MM.1S (cell line): ENCODE measurements around the gene FBXW9.

Experiments used
- DNase-seq: peaks from one replicate; pipeline ENCODE4 v3.0.0-alpha.2; 2015
- H2AFZ ChIP-seq: fragments of 300-600 bp; sonication (generic); 2 replicates; pipeline ENCODE4 v1.6.0; 2016; ENCODE audit warnings: antibody characterized with exemption, low read length
- H3F3A ChIP-seq: fragments of 300-600 bp; sonication (generic); 2 replicates; pipeline ENCODE4 v1.6.1; 2016; ENCODE audit warnings: mild to moderate bottlenecking, antibody characterized with exemption, low read length, moderate library complexity, mixed read lengths; ENCODE audit not compliant: insufficient read depth
- H3K27ac ChIP-seq: fragments of 300-600 bp; sonication (generic); 2 replicates; pipeline ENCODE4 v1.5.1; 2016; ENCODE audit warnings: mild to moderate bottlenecking, low read length
- H3K27me3 ChIP-seq: fragments of 300-600 bp; sonication (generic); replicated peaks from 2 replicates; pipeline ENCODE4 v1.6.0; 2016; ENCODE audit warnings: low read length; ENCODE audit not compliant: insufficient read depth
- H3K36me3 ChIP-seq: fragments of 300-600 bp; sonication (generic); replicated peaks from 2 replicates; pipeline ENCODE4 v1.6.1; 2016; ENCODE audit warnings: mild to moderate bottlenecking, low read length, mixed read lengths; ENCODE audit not compliant: insufficient read depth
- H3K4me1 ChIP-seq: fragments of 300-600 bp; sonication (generic); 2 replicates; pipeline ENCODE4 v1.6.1; 2016; ENCODE audit warnings: low read length, mixed read lengths
- H3K4me2 ChIP-seq: fragments of 300-600 bp; sonication (generic); 2 replicates; pipeline ENCODE4 v1.6.0; 2016; ENCODE audit warnings: low read depth, low read length
- H3K4me3 ChIP-seq: fragments of 300-600 bp; sonication (generic); 2 replicates; pipeline ENCODE4 v1.5.1; 2016; ENCODE audit warnings: low read length, mixed read lengths
- H3K79me2 ChIP-seq: fragments of 300-600 bp; sonication (generic); 2 replicates; pipeline ENCODE4 v1.6.1; 2016; ENCODE audit warnings: mixed run types, low read length, mixed read lengths
- H3K9ac ChIP-seq: fragments of 300-600 bp; sonication (generic); 2 replicates; pipeline ENCODE4 v1.6.1; 2016; ENCODE audit warnings: low read length, mixed read lengths
- H3K9me2 ChIP-seq: fragments of 300-600 bp; sonication (generic); replicated peaks from 2 replicates; pipeline ENCODE4 v1.6.1; 2016; ENCODE audit warnings: mild to moderate bottlenecking, low read length, mixed read lengths; ENCODE audit not compliant: insufficient read depth
- H3K9me3 ChIP-seq: fragments of 300-600 bp; sonication (generic); replicated peaks from 2 replicates; pipeline ENCODE4 v1.6.1; 2016; ENCODE audit warnings: mild to moderate bottlenecking, low read length, mixed read lengths; ENCODE audit not compliant: insufficient read depth
- H4K20me1 ChIP-seq: fragments of 300-600 bp; sonication (generic); 2 replicates; pipeline ENCODE4 v1.6.1; 2016; ENCODE audit warnings: mild to moderate bottlenecking, low read length, moderate library complexity, mixed read lengths; ENCODE audit not compliant: insufficient read depth
- CTCF ChIP-seq: fragments of 300-600 bp; sonication (generic); IDR thresholded peaks from 2 replicates; pipeline ENCODE4 v1.5.1; 2016; ENCODE audit warnings: antibody characterized with exemption, low read length, mixed read lengths
- EZH2 ChIP-seq: fragments of 300-600 bp; sonication (generic); optimal IDR thresholded peaks from 2 replicates; pipeline ENCODE3; 2017; ENCODE audit warnings: low read depth, mild to moderate bottlenecking, antibody characterized with exemption, low read length, mixed read lengths
- EZH2phosphoT487 ChIP-seq: fragments of 300-600 bp; sonication (generic); IDR thresholded peaks from 2 replicates; pipeline ENCODE4 v1.6.1; 2018; ENCODE audit warnings: antibody characterized with exemption, low read length

FBXW9 gene

DNA sequence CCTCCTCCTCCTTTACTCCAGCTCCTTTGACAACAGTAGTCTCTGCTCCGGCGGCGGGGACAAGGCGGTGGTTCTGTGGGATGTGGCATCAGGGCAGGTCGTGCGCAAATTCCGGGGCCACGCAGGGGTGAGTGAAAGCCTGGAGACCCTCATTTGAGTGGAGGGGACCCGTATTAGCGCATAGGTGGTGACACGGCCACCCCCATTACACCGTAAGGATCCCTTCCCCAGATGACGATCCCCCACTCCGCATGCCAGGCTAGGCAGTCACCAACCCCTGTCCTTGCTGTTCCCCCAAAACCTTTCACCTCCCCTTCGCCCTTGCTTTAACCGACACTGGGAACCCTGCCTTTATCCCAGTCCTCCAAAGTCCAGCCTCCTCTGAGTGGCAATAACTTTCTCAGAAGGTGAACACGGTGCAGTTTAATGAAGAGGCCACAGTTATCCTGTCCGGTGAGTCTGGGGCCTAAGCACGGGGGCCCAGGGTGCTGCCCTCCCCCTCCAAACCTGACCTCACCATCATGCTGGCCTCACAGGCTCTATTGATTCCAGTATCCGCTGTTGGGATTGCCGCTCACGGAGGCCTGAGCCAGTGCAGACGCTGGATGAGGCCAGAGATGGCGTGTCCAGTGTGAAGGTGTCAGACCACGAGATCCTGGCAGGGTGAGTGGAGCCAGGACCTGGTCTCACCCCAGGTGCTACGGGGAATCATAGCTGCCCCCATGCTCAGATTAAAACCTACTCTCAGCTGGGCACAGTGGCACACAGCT lies 26.1 kb downstream of the FBXW9 start:
- H3K27ac ChIP-seq = peak overlapping the region; percentile 87; the same call in 1 of the 2 replicates
- H3K9ac ChIP-seq = peak overlapping the region; percentile 96
- H3K79me2 ChIP-seq = peaks cover 61% of the 10 kb centered on the region

GRCh38 chr19:12669270-12670158 lies 26.9 kb downstream of the FBXW9 start:
- Histone ChIP-seq H3K36me3 (no peaks in the 10 kb centered on the region), H3K79me2 (peaks cover 60% of the 10 kb centered on the region), H3K4me3 (peak overlapping the region; percentile 97), H3K27me3 (no peaks in the 10 kb centered on the region), H2AFZ (peak overlapping the region; percentile 94), H3K9ac (peak overlapping the region; percentile 96), H3K4me1 (peaks cover 22% of the 10 kb centered on the region), H3K9me2 (no peaks in the 10 kb centered on the region), H3K27ac (peak overlapping the region; percentile 87), H3F3A (no peaks in the 10 kb centered on the region), H4K20me1 (no peaks in the 10 kb centered on the region), H3K4me2 (peak overlapping the region; percentile 83), H3K9me3 (no peaks in the 10 kb centered on the region)
- TF ChIP-seq EZH2phosphoT487 (no peak), EZH2 (no peak), CTCF (no peak)
- peak; percentile 84 for DNase-seq

More for the DNA sequence above, 26.1 kb downstream of the FBXW9 start:
- peaks cover 22% of the 10 kb centered on the region for H3K4me1 ChIP-seq
- H3K9me3 ChIP-seq = no peaks in the 10 kb centered on the region
- H3K4me2 ChIP-seq = peak overlapping the region; percentile 83
- H3K27me3 ChIP-seq = no peaks in the 10 kb centered on the region
- H3K36me3 ChIP-seq = no peaks in the 10 kb centered on the region
- no peaks in the 10 kb centered on the region for H3K9me2 ChIP-seq
- TF ChIP-seq EZH2 (no peak), EZH2phosphoT487 (no peak), CTCF (no peak)
- H2AFZ ChIP-seq = peak overlapping the region; percentile 94
- no peak for DNase-seq
- no peaks in the 10 kb centered on the region for H4K20me1 ChIP-seq
- H3K4me3 ChIP-seq = peak overlapping the region; percentile 97
- H3F3A ChIP-seq = no peaks in the 10 kb centered on the region

GRCh38 chr19:12668932-12669269 lies 27.5 kb downstream of the FBXW9 start:
- Histone ChIP-seq H3K4me2 (peak overlapping the region; percentile 83), H3K4me1 (peaks cover 22% of the 10 kb centered on the region), H3F3A (no peaks in the 10 kb centered on the region), H4K20me1 (no peaks in the 10 kb centered on the region), H3K27me3 (no peaks in the 10 kb centered on the region), H3K27ac (peak overlapping the region; percentile 87; the same call in 1 of the 2 replicates), H3K4me3 (peak overlapping the region; percentile 97), H3K9me3 (no peaks in the 10 kb centered on the region), H3K36me3 (no peaks in the 10 kb centered on the region), H2AFZ (peak overlapping the region; percentile 94), H3K79me2 (peaks cover 56% of the 10 kb centered on the region), H3K9me2 (no peaks in the 10 kb centered on the region), H3K9ac (peak overlapping the region; percentile 96)
- peak; percentile 41 for DNase-seq
- no peak for TF ChIP-seq EZH2phosphoT487
- no peak for TF ChIP-seq CTCF
- no peak for TF ChIP-seq EZH2
